BLaER1 treated with 17β-estradiol and CSF1 and Interleukin-3, amounts not matched to agents 10 nM and 100 nM (cell line): Measurements from ENCODE around the gene ADORA1.

Experiments
- H3K27ac ChIP-seq, 11 experiments: shearing (Covaris generic); formaldehyde crosslinking; 2 replicates each; pipeline ENCODE4 v1.8.1; 2022
- H3K27me3 ChIP-seq, 11 experiments: shearing (Covaris generic); formaldehyde crosslinking; 2 replicates each; pipeline ENCODE4 v1.8.1; 2022
- H3K36me3 ChIP-seq, 11 experiments: shearing (Covaris generic); formaldehyde crosslinking; 2 replicates each; pipeline ENCODE4 v1.8.1; 2022
- H3K4me1 ChIP-seq, 10 experiments: shearing (Covaris generic); formaldehyde crosslinking; 2 replicates each; pipeline ENCODE4 v1.8.1; 2022
- H3K4me2 ChIP-seq, 11 experiments: shearing (Covaris generic); formaldehyde crosslinking; 2 replicates each; pipeline ENCODE4 v1.8.1; 2022
- H3K4me3 ChIP-seq, 10 experiments: shearing (Covaris generic); formaldehyde crosslinking; 2 replicates each; pipeline ENCODE4 v1.8.1; 2022
- H3K9ac ChIP-seq, 11 experiments: shearing (Covaris generic); formaldehyde crosslinking; 2 replicates each; pipeline ENCODE4 v1.8.1; 2022
- H3K9me3 ChIP-seq, 11 experiments: shearing (Covaris generic); formaldehyde crosslinking; replicated peaks in 1 of 11; 2 replicates each; pipeline ENCODE4 v1.8.1; 2022
- H4K20me1 ChIP-seq, 11 experiments: shearing (Covaris generic); formaldehyde crosslinking; 2 replicates each; pipeline ENCODE4 v1.8.1; 2022
- Cebpa-rat ChIP-seq, 11 experiments: shearing (Covaris generic); IDR thresholded peaks; 2 replicates each; pipeline ENCODE4 v1.8.1; 2022

Gene ADORA1

GRCh38 chr1:203098914-203099520 lies 28.5 kb upstream of the ADORA1 start:
- no peak for TF ChIP-seq Cebpa-rat (IDR thresholded peaks at IDR 0.05)
- peaks cover 15 to 31% (median 20%) of the 10 kb centered on the region in 11 experiments for H3K9me3 ChIP-seq
- H3K4me2 ChIP-seq = no peak overlapping the region
- H3K27me3 ChIP-seq = no peaks in the 10 kb centered on the region
- peaks cover 0 to 9% (median 0%) of the 10 kb centered on the region in 11 experiments; a peak in 1 of 22 replicates for H3K36me3 ChIP-seq
- no peak overlapping the region for H3K4me3 ChIP-seq
- no peaks in the 10 kb centered on the region for H4K20me1 ChIP-seq
- peaks cover 21 to 34% (median 25%) of the 10 kb centered on the region in 10 experiments for H3K4me1 ChIP-seq
- H3K27ac ChIP-seq = no peak overlapping the region
- H3K9ac ChIP-seq = no peak overlapping the region

GRCh38 chr1:203099805-203100515 lies 27.6 kb upstream of the ADORA1 start:
- peaks cover 0 to 2% (median 0%) of the 10 kb centered on the region in 11 experiments; a peak in 1 of 22 replicates for H3K36me3 ChIP-seq
- no peaks in the 10 kb centered on the region for H4K20me1 ChIP-seq
- H3K4me3 ChIP-seq = no peak overlapping the region
- H3K4me1 ChIP-seq = peaks cover 21 to 34% (median 26%) of the 10 kb centered on the region in 10 experiments
- no peak overlapping the region for H3K9ac ChIP-seq
- peaks cover 5 to 29% (median 17%) of the 10 kb centered on the region in 11 experiments for H3K9me3 ChIP-seq
- H3K27ac ChIP-seq = no peak overlapping the region
- H3K4me2 ChIP-seq = peak overlapping the region in 3 of 11 experiments; percentile 4 to 19 (median 10); a peak in 2 of 22 replicates
- H3K27me3 ChIP-seq = no peaks in the 10 kb centered on the region
- TF ChIP-seq Cebpa-rat (IDR thresholded peaks at IDR 0.05) = no peak

GRCh38 chr1:203100516-203100869 lies 27.0 kb upstream of the ADORA1 start:
- Histone ChIP-seq H3K27ac (no peak overlapping the region), H3K4me2 (peak overlapping the region in 3 of 11 experiments; percentile 4 to 19 (median 10); a peak in 2 of 22 replicates), H3K4me3 (no peak overlapping the region), H3K9ac (no peak overlapping the region), H3K4me1 (peaks cover 21 to 34% (median 26%) of the 10 kb centered on the region in 10 experiments), H3K27me3 (no peaks in the 10 kb centered on the region), H3K36me3 (no peaks in the 10 kb centered on the region), H3K9me3 (peaks cover under 1 to 29% (median 17%) of the 10 kb centered on the region in 11 experiments; a peak in 19 of 22 replicates), H4K20me1 (no peaks in the 10 kb centered on the region)
- no peak for TF ChIP-seq Cebpa-rat (IDR thresholded peaks at IDR 0.05)

- peak overlapping the region; percentile 52 to 83 (median 71); a peak in 21 of 22 replicates for H3K4me2 ChIP-seq
- H3K27ac ChIP-seq = peak overlapping the region in 1 of 11 experiments; percentile 28; a peak in 2 of 22 replicates
- no peak overlapping the region for H3K9ac ChIP-seq
- no peaks in the 10 kb centered on the region for H3K36me3 ChIP-seq
- no peak for TF ChIP-seq Cebpa-rat (IDR thresholded peaks at IDR 0.05)
- H4K20me1 ChIP-seq = no peaks in the 10 kb centered on the region
- H3K9me3 ChIP-seq = peaks cover 0 to 23% (median 13%) of the 10 kb centered on the region in 11 experiments; a peak in 13 of 22 replicates
- H3K4me3 ChIP-seq = no peak overlapping the region
- H3K27me3 ChIP-seq = no peaks in the 10 kb centered on the region
- peaks cover 21 to 34% (median 26%) of the 10 kb centered on the region in 10 experiments for H3K4me1 ChIP-seq
Observed at GRCh38 chr1:203101813-203102634, 25.5 kb upstream of the ADORA1 start.

- H3K36me3 ChIP-seq = no peaks in the 10 kb centered on the region
- TF ChIP-seq Cebpa-rat (IDR thresholded peaks at IDR 0.05) = no peak
- H3K9ac ChIP-seq = no peak overlapping the region
- H3K4me1 ChIP-seq = peaks cover 21 to 34% (median 26%) of the 10 kb centered on the region in 10 experiments
- H3K4me2 ChIP-seq = peak overlapping the region; percentile 52 to 83 (median 71)
- no peaks in the 10 kb centered on the region for H4K20me1 ChIP-seq
- no peak overlapping the region for H3K4me3 ChIP-seq
- peaks cover 0 to 21% (median 13%) of the 10 kb centered on the region in 11 experiments; a peak in 13 of 22 replicates for H3K9me3 ChIP-seq
- no peaks in the 10 kb centered on the region for H3K27me3 ChIP-seq
- peak overlapping the region in 4 of 11 experiments; percentile 0 to 39 (median 30); a peak in 2 of 22 replicates for H3K27ac ChIP-seq
Observed at GRCh38 chr1:203103216-203103615, 24.3 kb upstream of the ADORA1 start.

GRCh38 chr1:203103829-203104495 lies 23.6 kb upstream of the ADORA1 start:
- Histone ChIP-seq H4K20me1 (no peaks in the 10 kb centered on the region), H3K27me3 (no peaks in the 10 kb centered on the region), H3K9ac (no peak overlapping the region), H3K4me1 (peaks cover 21 to 34% (median 26%) of the 10 kb centered on the region in 10 experiments), H3K36me3 (no peaks in the 10 kb centered on the region), H3K27ac (peak overlapping the region in 2 of 11 experiments; percentile 33 to 39; a peak in 1 of 22 replicates), H3K4me2 (peak overlapping the region in 10 of 11 experiments; percentile 58 to 83 (median 73); a peak in 20 of 22 replicates), H3K4me3 (no peak overlapping the region), H3K9me3 (peaks cover 0 to 21% (median 13%) of the 10 kb centered on the region in 11 experiments; a peak in 13 of 22 replicates)
- no peak for TF ChIP-seq Cebpa-rat (IDR thresholded peaks at IDR 0.05)

- Histone ChIP-seq H3K27ac (no peak overlapping the region), H3K4me1 (peaks cover 21 to 34% (median 26%) of the 10 kb centered on the region in 10 experiments), H4K20me1 (no peaks in the 10 kb centered on the region), H3K36me3 (no peaks in the 10 kb centered on the region), H3K27me3 (no peaks in the 10 kb centered on the region), H3K9ac (no peak overlapping the region), H3K4me2 (peak overlapping the region in 1 of 11 experiments; percentile 11; a peak in 1 of 22 replicates), H3K9me3 (peaks cover 0 to 21% (median 13%) of the 10 kb centered on the region in 11 experiments; a peak in 13 of 22 replicates), H3K4me3 (no peak overlapping the region)
- no peak for TF ChIP-seq Cebpa-rat (IDR thresholded peaks at IDR 0.05)
Observed at GRCh38 chr1:203104789-203105390, 22.6 kb upstream of the ADORA1 start.

- no peak for TF ChIP-seq Cebpa-rat (IDR thresholded peaks at IDR 0.05)
- peaks cover 0 to 16% (median 0%) of the 10 kb centered on the region in 11 experiments; a peak in 2 of 22 replicates for H3K27me3 ChIP-seq
- no peak overlapping the region for H3K9ac ChIP-seq
Observed at GRCh38 chr1:203112475-203112874, 15.1 kb upstream of the ADORA1 start.

More at GRCh38 chr1:203112475-203112874, 15.1 kb upstream of the ADORA1 start:
- H3K4me2 ChIP-seq = 0 out of 22 replicates have a peak overlapping the region, but pooled peaks of 2 of the 11 experiments have one; percentile 0 to 8
- no peak overlapping the region for H3K4me3 ChIP-seq
- H3K4me1 ChIP-seq = peaks cover 0 to 18% (median under 1%) of the 10 kb centered on the region in 10 experiments; a peak in 7 of 20 replicates
- H4K20me1 ChIP-seq = peaks cover 0 to 6% (median 0%) of the 10 kb centered on the region in 11 experiments; a peak in 1 of 22 replicates
- no peaks in the 10 kb centered on the region for H3K9me3 ChIP-seq
- H3K36me3 ChIP-seq = no peaks in the 10 kb centered on the region
- no peak overlapping the region; a peak in 1 of 22 replicates for H3K27ac ChIP-seq
